Prostate gland (tissue), 2 donors: ENCODE results near the gene BACE2.

Experiments used
- CTCF ChIP-seq, 4 experiments: fragments of 200-600 bp in 2 of 4; fragments of 450-650 bp in 2 of 4; sonication (generic) in 2 of 4; IDR thresholded peaks; 1 replicate in 3 of 4; 2 replicates in 1 of 4; pipeline ENCODE4 v1.5.1; 2016 to 2019; ENCODE audit warnings: antibody characterized with exemption in 4 of 4, mild to moderate bottlenecking in 2 of 4, moderate library complexity in 2 of 4
- POLR2AphosphoS5 ChIP-seq: sonication (generic); formaldehyde crosslinking; IDR thresholded peaks from one replicate; pipeline ENCODE4 v1.6.1; 2017; ENCODE audit warnings: antibody characterized with exemption

DNA sequence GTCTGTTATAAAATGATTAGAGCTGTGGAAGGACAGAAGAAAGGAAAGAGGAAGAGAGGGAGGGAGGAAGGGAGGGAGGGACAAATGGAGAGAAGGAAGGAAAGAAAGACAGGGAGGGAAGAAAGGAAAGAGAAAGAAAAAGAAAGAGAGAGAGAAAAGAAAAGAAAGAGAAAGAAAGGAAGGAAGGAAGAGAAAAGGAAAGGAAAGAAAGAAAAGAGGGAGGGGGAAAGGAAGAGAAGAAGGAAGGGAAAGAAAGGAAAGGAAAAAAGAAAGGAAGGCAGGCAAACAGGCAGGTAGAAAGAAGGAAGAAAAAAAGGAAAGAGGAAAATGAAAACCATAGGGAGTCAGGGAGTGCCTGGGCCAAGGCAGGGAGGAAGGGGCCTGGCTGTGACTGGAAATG is 14.5 kb upstream of the BACE2 start:
- TF ChIP-seq CTCF (IDR thresholded peaks at IDR 0.05) (no peak), POLR2AphosphoS5 (no peak)
